Muscle of arm (tissue), 12 donors: ENCODE results near the gene LSR. TPM values are rescaled to one million over a fixed set of nuclear protein-coding genes. Genes with fewer than 3 reads are reported as not detected.
"Not testable (repeated sequence)": the region's sequence is repeated elsewhere in the genome, so short reads cannot be mapped to it uniquely, and the experiment has no call there.

ENCODE experiments used
- DNase-seq: peaks from one replicate; pipeline ENCODE4 v3.0.0-alpha.2; 2013
- polyA plus RNA-seq, 12 donors: library from polyadenylated mRNA; unstranded; fragments of 120-200 nt; gene quantifications; one replicate each; pipeline ENCODE4 v1.2.1, GENCODE V29; 2013; ENCODE audit not compliant: insufficient read length in 12 of 12

Gene LSR
- polyA plus RNA-seq, 12 donors: 1.9 to 27.8 (median 5.0) TPM; not detected in 1

DNA sequence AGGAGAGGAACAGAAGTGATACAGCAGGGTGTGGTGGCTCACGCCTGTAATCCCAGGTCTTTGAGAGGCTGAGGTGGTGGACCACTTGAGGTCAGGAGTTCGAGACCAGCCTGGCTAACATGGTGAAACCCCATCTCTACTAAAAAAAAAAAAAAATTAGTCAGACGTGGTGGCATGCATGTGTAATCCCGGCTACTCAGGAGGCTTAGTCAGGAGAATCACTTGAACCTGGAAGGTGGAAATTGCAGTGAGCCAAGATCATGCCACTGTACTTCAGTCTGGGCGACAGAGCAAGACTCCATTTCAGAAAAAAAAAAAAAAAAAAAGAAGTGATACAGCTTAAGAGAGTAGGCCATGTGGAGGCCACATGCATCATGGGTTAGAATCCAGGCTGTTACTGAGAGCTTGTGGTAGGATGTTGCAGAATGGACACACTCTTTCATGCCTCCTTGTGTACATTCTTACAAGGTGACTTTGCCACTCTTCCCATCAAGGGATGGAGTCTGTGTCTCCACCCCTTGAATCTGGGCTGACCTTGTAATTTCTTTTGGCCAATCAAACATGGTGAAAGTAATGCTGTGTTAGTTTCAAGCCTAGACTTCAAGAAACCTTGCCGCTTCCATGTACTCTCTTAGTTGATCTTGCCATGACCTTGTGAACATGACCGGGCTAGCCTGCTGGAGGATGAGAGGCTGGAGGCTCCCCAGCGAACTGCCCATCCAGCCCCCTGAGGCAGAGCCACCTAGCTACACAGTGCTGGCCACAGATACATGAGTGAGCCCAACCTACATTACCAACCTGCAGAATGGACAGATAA lies 32.6 kb upstream of the LSR start:
- DNase-seq: no peak

DNA sequence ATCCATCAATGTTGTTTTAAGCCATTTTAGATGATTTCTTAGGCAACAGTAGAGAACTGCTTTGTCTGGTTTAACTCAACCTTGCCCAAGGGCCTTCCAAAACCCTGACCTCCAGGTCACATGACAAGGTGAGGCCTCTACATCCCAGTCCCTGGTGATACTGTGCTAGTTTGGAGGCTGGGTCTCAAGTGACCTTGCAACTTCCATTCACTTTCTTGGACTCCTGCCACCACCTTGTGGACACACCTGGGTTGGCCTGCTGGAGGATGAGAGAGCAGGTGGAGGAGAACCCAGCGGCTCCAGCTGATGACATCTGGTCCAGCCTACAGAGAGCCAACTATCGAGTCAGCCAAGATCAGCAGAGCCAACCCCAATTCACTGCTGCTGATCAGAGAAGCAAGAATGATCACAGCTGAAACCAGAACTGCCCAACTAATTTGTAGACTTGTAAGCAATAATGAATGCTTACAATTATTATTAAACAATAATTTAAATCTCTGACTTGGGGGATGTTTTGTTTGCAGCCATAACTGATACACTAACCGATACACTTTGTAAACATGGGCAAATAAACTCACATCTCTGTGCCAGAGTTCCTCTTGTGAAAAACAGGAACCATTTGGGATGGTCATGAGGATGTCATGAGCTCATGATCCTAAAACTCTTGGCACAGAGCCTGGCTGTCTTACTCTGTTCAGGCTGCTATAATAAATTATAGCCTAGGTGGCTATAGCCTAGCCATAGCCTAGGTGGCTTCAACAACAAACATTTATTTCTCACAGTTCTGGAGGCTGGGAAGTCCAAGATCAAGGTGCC lies 31.8 kb upstream of the LSR start:
- peak; percentile 23 for DNase-seq

DNA sequence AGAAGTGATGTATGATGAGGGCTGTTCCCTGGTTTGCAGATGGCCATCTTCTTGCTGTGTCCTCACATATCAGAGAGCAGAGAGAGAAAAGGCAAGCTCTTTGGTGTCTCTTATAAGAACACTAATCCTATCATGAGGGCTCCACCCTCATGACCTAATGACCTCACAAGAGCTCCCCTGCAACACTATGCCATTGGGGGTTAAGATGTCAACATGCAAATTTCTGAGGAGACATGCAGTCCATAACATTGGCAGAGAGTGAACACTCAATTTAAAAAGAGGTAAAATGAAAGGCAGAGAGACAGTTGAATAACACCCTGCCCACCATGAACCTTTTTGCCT lies 31.2 kb upstream of the LSR start:
- DNase-seq: no peak

DNA sequence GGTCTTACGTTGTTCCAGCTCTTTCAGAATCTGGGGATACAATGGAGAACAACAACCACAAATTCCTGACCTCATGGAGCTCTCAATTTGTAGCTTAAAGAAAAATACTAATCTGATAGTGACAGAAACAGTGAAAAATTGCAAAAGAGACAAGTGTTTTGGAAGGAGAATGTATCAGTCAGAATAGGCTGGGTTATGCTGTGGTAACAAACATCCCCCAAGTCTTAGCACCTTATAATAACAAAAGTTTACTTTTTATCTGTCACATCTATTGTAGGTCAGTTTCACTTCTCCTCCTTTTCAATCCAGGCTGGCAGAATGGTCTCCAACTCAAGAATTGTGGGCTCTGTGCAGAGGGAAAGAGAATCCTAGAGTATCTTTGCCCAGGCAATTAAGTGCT lies 29.8 kb upstream of the LSR start:
- DNase-seq: no peak

DNA sequence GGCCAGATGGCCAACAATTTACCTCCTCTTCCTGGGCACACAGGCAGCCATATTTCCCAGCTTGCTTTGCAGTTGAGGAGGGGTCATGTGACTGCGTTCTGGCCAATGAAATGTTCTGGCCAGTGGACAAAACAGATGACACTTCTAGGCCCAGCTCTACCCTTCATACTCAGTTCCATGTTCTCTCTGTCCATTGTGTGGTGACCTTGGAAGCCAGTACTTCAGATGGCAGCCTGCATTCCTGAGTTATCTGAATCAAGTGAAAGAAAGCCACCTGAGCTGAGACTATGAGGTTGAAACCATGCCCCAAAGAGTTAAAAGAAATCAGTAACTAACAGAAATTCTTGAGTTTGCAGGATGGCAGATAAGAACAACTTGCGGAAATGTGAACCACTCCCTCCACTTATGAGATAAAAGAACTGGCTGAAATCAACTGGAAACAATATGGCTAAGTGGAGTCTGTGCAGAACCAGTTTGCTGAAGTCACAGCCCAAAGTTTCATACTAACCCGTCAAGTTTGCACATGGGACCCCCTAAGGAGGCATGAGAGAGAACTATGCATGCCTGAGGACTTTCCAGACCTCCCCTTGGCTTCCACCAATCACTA lies 28.4 kb upstream of the LSR start:
- DNase-seq: no peak

DNA sequence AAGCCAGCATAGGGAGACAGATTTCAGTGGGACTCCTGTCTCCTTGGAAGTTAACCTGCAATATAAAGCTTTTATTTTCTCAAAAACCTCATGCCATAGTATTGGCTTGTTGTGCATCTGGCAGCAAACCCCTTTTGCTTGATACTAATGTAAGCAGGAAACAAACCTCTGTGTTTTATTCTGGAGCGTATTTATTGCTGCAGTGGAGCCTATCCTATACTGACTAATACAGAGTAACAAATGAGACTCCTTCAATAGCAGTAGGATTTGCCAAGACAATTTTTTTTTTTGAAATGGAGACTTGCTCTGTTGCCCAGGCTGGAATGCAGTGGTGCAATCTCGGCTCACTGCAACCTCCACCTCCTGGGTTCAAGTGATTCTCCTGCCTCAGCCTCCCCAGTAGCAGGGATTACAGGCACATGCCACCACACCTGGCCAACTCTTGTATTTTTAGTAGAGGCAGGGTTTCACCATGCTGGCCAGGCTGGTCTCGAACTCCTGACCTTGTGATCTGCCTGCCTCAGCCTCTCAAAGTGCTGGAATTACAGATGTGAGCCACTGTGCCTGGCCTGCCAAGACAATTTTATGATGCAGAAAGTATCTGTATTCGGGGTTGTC lies 27.7 kb upstream of the LSR start:
- DNase-seq: not testable (repeated sequence)

DNA sequence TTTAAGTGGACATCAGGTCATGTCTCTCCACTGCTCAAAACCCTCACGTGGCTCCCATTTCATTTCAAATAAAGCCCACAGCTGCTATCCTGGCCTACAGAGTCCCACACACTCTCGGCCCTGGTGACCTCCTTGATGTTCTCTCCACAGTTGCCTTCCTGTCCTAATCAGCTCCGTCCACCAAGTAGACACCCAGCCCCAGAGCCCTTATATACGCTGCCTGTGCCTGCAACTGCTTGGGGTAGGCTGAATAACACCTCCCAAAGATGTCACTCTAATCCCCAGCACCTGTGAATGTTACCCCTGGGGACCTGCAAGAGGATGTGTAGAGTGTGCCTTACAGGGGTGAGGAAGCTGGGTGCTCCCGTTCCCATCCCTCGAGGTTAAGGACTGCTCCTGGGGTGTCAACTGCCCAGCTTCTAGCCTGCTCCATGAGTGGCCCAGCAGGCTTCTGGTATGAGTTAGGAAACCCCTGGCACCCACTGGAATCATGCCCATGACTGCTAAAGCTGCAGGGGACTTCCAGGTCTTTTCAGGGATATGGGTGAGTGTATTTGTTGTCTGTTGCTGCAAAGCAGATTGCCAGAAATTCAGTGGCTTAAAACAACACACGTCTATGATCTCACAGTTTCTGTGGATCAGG lies 26.3 kb upstream of the LSR start:
- DNase-seq: no peak

DNA sequence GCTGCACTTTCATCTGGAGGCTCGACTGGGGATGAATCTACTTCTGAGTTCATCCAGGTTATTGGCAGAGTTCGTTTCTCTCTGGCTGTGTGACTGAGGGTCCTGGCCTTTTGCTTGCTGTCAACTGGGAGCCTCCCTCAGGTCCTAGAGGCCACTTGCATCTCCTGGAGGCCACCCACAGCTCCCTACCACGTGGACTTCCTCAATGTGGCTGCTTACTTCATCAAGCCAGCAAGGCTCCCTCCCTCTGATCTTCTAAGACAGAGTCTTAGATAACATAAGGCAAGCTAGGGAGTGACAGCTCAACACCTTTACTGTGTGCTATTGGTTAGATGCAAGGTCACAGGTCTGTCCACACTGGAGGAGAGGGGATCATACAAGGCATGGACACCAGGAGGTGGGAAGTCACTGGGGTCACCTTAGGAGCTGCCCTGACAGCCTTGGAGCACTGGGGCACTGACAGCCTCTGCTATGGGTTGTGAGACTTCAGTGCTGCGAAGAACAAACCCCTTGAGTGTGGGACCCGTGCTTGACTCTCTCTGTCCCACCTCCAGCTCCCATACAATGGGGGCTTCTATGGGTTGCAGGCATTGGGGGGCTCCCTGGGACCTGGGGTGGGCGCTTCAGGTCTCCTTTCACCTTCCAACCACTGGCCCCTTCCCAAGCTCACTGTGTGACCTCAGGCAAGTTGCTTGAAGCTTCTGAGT lies 25.6 kb upstream of the LSR start:
- no peak for DNase-seq

DNA sequence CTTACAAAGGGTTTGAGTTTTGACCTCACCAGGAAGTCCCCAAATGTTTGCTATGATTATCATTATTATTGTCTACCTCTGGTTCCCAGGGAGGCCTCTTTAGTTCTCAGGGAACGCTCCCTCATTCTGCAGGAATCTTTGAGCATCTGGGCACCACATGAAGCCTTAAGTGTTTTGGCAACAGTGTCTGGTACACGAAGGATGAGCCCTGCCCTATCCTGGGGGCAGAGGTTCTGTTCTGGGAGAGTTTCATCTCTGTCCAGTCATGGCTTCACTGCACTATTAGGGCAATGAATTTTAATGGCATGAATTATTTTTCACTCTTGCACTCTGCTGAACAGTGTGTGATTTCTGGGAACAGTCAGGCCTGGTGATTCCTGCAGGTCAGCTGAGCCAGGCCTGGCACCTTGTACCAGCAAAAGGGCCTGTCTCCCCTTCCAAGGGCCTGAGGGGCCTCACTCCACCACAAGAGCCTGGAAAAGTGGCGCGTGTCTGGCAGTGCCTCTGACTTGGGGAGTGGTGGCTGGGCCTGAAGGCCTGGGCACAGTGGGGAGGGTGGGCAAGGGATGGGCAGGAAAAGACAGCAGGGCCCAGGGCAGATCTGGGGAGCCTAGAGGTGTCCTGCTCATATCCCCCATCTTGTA lies 24.8 kb upstream of the LSR start:
- no peak for DNase-seq

DNA sequence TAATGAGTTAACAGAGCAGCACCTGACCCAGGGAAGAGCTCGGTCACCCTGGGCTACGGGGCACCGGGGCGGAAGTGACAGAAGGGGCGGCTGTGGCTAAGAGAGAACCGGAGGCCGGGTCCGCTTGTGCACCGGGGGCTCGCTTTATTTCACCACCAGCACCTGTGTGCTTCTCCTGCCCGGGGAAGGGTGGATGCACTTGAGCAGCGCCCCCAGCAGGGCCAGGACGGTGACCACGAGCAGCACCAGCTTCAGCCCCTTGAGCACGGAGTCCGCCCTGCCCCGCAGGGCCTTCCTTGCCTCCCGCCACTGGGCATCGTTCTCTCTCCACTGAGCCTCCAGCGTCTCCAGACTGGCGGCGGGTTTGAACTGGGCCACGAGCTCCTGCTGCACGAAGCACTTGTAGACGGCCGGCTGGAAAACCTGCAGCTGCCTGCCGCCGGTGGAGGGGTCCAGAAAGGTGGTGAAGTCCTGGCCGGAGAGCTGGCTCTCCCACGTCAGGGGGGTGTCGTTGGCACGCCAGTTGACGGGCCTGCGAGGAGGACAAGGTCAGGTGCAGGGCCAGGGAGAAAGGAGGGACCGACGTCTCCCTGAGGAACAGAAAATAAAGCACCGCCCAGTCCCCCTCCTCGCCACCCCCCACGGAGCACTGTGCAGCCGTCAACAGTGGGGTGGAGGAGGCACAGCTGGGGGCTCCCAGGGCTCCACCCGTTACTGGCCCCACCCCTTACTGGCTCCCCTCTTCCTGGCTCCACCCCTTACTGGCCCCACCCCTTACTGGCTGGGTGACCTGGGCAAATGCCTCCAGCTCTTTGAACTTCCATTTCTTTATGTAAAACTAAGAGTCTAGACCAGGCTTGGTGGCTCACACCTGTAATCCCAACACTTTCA lies 23.9 kb upstream of the LSR start:
- DNase-seq: no peak

DNA sequence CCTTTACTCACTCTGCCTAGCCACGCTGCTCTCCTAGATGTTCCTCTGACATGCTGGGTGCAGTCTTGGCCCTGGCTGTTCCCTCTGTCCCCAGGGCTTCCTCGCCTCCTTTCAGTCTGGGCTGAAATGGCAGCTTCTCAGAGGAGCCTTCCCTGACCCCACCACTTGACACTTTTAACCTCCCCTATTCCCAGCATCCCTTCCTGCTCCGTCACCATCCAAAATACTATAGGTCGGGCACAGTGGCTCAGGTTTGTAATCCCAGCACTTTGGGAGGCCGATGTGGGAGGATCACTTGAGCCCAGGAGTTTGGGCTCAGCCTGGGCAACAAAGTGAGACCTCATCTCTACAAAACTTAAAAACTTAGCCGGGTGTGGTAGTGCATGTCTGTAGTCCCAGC lies 22.9 kb upstream of the LSR start:
- DNase-seq: no peak

DNA sequence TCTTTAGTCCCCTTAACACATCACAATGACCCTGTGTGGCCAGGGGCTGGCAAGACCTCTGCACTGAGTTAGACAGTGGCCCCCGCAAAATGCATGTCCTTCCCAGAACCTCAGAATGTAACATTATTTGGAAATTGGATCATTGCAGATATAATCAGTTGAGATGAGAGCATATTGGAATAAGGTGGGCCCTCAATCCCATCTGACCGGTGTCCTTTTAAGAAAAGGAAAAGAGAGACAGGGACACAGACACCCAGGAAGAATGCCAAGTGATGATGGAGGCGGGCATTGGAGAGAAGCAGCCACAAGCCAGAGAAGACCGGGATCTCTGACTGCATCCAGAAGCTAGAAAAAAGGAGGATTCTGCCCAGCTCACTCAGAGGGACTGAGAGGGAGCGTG lies 22.1 kb upstream of the LSR start:
- no peak for DNase-seq

DNA sequence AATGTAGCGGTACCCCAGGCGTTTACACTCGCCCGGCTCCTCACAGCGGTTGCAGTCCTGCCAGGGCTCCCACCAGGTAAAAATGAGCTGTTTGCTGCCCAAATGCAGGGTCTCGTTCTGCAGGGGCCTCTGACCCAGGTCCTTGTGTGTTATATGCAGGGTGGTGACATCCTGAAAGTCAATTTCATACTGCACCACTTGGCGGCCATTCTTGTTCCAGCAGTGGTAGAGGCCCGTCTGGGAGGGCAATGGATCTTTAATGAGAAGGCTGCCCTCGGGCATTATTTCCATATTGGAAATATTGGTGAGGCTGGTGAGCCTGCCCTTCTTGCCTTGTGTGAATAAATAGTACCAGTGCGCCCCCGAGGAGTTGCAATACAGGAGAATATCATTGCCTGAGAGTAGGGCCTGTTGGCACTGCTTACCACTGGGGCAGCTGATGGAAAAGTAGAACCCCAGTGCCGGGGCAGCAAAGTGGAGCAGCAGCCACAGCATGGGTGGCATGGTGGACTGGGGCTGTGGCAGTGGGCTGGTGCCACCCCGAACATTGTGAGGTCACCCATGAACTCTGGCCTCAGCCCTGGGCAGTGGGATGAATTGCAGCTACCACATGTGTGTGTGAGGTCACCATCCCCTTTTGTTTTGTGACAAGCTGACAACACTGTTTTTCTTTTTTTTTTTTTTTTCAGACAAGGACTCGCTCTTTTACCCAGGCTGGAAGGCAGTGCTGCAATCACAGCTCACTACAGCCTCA lies 20.4 kb upstream of the LSR start, which contains the start of gene FAM187B:
Gene FAM187B, minus strand, starts transcription at position 563 of the 754 bp plus-strand sequence. Its CDS starts 59 bp downstream, at position 504.
- no peak for DNase-seq

DNA sequence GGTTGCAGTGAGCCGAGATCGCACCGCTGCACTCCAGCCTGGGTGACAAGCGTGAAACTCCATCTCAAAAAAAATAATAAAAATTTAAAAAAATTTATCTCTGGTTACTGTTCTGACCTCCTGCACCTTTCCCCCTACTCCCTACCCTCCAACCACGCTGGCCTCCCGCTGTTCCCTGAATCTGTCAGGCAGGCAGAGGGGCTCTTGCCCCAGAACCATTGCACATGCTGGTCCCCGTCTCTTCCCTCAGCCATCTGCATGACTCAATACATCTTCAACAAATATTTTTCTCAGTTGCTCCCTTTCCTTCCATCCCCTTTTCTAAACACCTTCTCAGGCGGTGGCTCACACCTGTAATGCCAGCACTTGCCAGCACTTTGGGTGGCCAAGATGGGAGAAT lies 19.2 kb upstream of the LSR start:
- no peak for DNase-seq

DNA sequence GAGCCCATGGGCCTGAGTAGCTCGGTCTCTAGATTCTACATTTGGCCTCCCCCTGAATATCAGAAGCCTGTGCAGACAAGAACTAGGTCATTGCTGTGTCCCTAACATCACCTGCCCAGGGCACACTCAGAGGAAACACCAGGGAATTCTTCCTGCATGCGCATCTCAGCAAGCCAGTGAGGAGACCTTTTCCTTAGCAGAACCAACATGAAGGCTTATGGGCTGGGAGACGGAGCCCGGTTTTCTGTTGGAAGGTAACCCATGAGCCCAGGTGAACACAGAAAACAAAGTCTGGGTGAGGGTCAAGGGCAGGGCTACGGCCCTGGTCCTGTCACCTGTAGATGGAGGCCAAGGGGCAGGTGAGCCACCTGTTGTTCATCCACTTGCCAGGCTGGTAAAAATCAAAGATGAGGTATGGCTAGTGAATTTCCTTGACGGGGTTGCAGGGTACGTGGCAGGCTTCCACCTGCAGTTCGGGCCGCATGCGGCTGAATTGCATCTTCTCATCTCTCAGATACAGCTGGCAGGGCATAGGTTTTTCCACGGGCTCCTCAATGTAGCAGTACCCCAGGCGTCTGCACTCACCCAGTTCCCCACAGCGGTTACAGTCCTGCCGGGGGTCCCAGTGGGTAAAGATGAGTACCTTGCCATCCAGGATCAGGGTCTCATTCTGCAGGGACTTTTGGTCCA lies 16.7 kb upstream of the LSR start:
- DNase-seq: no peak

DNA sequence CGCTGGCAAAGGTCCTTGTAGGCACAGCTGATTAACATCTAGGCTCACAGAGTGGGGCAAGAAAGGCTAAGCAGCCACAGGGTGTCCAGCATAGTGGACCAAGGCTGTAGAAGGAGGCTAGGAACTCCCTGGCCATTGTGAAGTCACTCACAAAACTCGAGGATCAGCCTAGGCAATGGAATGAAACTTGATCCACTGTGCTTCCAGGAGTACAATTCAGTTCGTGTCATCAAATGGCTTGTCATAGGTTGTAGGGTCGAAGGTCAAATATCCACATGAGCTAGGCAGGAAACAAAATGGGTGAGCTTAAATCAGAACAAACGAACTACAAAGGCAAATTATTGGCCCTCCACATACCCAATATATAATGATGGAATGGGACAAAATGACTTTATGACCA lies 15.9 kb upstream of the LSR start:
- DNase-seq: no peak

DNA sequence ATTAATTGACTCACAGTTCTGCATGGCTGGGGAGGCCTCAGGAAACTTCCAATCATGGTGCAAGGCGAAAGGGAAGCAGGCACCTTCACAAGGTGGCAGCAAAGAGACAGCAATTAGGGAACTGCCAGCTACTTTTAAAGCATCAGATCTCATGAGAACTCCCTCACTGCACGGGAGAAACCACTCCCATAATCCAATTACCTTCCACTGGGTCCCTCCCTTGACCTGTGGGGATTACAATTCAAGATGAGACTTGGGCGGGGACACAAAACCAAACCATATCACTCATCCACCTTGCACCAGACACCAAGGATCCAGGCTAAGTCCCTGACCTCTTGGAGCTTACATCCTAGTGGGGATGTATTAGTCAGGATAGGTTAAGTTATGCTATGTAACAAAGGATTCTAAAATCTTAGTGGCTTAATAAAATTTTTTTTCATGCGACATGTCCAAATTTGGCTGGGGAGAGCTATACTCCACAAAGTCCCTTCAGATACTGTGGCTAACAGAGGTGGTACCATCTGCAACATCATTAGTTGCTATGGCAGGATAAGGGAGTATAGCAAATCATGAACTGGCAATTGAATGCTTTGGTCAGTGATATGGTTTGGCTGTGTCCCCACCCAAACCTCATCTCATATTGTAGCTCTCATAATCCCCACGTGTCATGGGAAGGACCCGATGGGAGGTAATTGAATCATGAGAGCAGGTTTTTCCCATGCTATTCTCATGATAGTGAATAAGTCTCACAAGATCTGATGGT lies 12.0 kb upstream of the LSR start:
- no peak for DNase-seq
